ENCODE data around the gene PRR19. TPM values are rescaled to one million over a fixed set of nuclear protein-coding genes. Genes with fewer than 3 reads are reported as not detected.

The PRR19 gene
- total RNA-seq, 1 experiment from 2014 or later: 0.93 TPM

- TF ChIP-seq ELF1 (IDR thresholded peaks at IDR 0.05; ENCODE audit: borderline replicate concordance, low read depth) (no peak), EGR1 (IDR thresholded peaks at IDR 0.05; ENCODE audit: low read depth) (no peak), TCF7L2 (IDR thresholded peaks at IDR 0.05; ENCODE audit: borderline replicate concordance, extremely low read depth, insufficient read depth, insufficient read length) (no peak), ATF3 (IDR thresholded peaks at IDR 0.05) (no peak), REST (IDR thresholded peaks at IDR 0.05; ENCODE audit: low read depth) (no peak), RAD21 (IDR thresholded peaks at IDR 0.05; ENCODE audit: low read depth) (no peak)
Measured at GRCh38 chr19:42327381-42327780, 25.4 kb downstream of the PRR19 start (continued).

DNA sequence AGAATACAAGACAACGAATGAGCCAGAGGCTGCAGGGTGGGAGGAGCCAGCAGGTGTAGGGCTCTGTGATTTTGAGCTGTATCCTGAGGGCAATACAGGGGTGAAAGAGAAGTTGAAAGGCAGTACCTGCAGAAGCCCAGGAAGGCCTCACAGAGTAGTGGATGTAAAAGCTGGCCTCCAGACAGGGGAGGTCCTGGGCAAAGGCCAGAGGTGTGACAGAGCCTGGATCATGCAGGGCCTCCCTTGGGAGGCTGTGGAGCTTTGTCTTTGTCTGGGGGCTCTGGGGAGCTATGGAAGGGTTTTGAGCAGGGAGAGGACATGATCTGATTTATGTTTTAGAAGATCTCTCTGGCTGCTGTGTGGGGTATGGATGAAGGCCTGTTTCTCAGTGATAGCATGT, 26.2 kb downstream of the PRR19 start:
- H3K4me3 ChIP-seq (replicated peaks in 1 of 2; ENCODE audit: low read depth in 1 of 2, low read length in 2 of 2): no peak overlapping the region
- no peak for DNase-seq (ENCODE audit: low read depth, low spot score)
- H3K36me3 ChIP-seq (ENCODE audit: control insufficient read depth in 1 of 2, insufficient read depth in 2 of 2, low read length in 2 of 2): no peaks in the 10 kb centered on the region; a peak in 1 of 4 replicates
- POLR2A ChIA-PET: no interaction called here
- no peaks in the 10 kb centered on the region for H4K20me1 ChIP-seq (ENCODE audit: insufficient read depth)
- no TSS peak for BruUV-seq (replicated peaks)
- no peak for ATAC-seq
- intact Hi-C loops (cut with micrococcal nuclease): no loop called here
- H3K79me2 ChIP-seq (ENCODE audit: insufficient read depth, low read length): peaks cover 17% of the 10 kb centered on the region
- RAD21 ChIA-PET (ENCODE audit: low non-redundant PET in 1 of 2, low total read pairs in 2 of 2, uncharacterized antibody in 2 of 2, unreplicated experiment in 2 of 2): no interaction called here
- peaks cover 10 to 17% of the 10 kb centered on the region in 2 experiments for H3K4me1 ChIP-seq (ENCODE audit: control insufficient read depth in 1 of 2, insufficient read depth in 2 of 2, low read length in 2 of 2)
- H2AFZ ChIP-seq (ENCODE audit: low read depth, low read length, poor library complexity, severe bottlenecking): no peak overlapping the region
- no peak overlapping the region for H3K9ac ChIP-seq (ENCODE audit: low read length)
- no peak overlapping the region for H3K27ac ChIP-seq (ENCODE audit: low read depth, low read length)
- no peak overlapping the region for H3K4me2 ChIP-seq (ENCODE audit: low read length)
- CTCF ChIA-PET: no interaction called here
- H3K9me3 ChIP-seq (ENCODE audit: control insufficient read depth in 1 of 2, insufficient read depth in 1 of 2, low read depth in 1 of 2, low read length in 2 of 2): no peaks in the 10 kb centered on the region
- no peaks in the 10 kb centered on the region for H3K27me3 ChIP-seq (ENCODE audit: insufficient read depth, low read length)
- H3K9me2 ChIP-seq (ENCODE audit: insufficient read depth): no peaks in the 10 kb centered on the region
- TF ChIP-seq TCF7L2 (IDR thresholded peaks at IDR 0.05; ENCODE audit: borderline replicate concordance, extremely low read depth, insufficient read depth, insufficient read length) (no peak), POLR2A (IDR thresholded peaks at IDR 0.05; ENCODE audit: borderline replicate concordance, extremely low read depth, insufficient read depth, insufficient read length) (no peak), RAD21 (IDR thresholded peaks at IDR 0.05; ENCODE audit: low read depth) (no peak), ZNF274 (IDR thresholded peaks at IDR 0.05; ENCODE audit: low read depth, low read length) (no peak), SRF (IDR thresholded peaks at IDR 0.05; ENCODE audit: low read depth) (no peak), ELF1 (IDR thresholded peaks at IDR 0.05; ENCODE audit: borderline replicate concordance, low read depth) (no peak), JUND (IDR thresholded peaks at IDR 0.05) (no peak), REST (IDR thresholded peaks at IDR 0.05; ENCODE audit: low read depth) (no peak), ZBTB33 (IDR thresholded peaks at IDR 0.05; ENCODE audit: extremely low read depth, insufficient replicate concordance, low read length) (no peak), ZFX (IDR thresholded peaks at IDR 0.05) (no peak), FOSL1 (IDR thresholded peaks at IDR 0.05; ENCODE audit: low read depth) (no peak), POLR2AphosphoS5 (IDR thresholded peaks at IDR 0.05; ENCODE audit: low read depth, low read length) (no peak), CBX3 (IDR thresholded peaks at IDR 0.05; ENCODE audit: low read depth) (no peak), EZH2 (IDR thresholded peaks at IDR 0.05) (no peak), SIN3A (IDR thresholded peaks at IDR 0.05; ENCODE audit: low read depth) (no peak), EGR1 (IDR thresholded peaks at IDR 0.05; ENCODE audit: low read depth) (no peak)

Measured in HCT116 (cell line).